CD14-positive monocyte (primary cell): ENCODE results near the gene IGF2. TPM values are rescaled to one million over a fixed set of nuclear protein-coding genes. Genes with fewer than 3 reads are reported as not detected.

Experiments used
- DNase-seq, 3 donors: peaks; one replicate each; pipeline ENCODE4 v3.0.0-alpha.2; 2011 to 2022
- H2AFZ ChIP-seq: 2 replicates; pipeline ENCODE4 v1.6.0; 2012; ENCODE audit warnings: mild to moderate bottlenecking, low read depth, low read length, inconsistent platforms; ENCODE audit not compliant: insufficient read depth, poor library complexity, severe bottlenecking
- H3K27ac ChIP-seq, 2 donors: 1 replicate in 1 of 2; 2 replicates in 1 of 2; pipeline ENCODE4 v1.5.1; 2012 to 2013; ENCODE audit warnings: low read length in 2 of 2, control low read depth in 1 of 2, inconsistent platforms in 1 of 2, low read depth in 1 of 2, mild to moderate bottlenecking in 1 of 2
- H3K27me3 ChIP-seq, 2 donors: one replicate each; pipeline versions ENCODE4 v1.6.0 to v1.6.1; 2011 to 2013; ENCODE audit warnings: low read length in 2 of 2; ENCODE audit not compliant: control insufficient read depth in 2 of 2, insufficient read depth in 2 of 2
- H3K36me3 ChIP-seq, 2 donors: replicated peaks in 1 of 2; 1 replicate in 1 of 2; 2 replicates in 1 of 2; pipeline versions ENCODE4 v1.5.1 to v1.6.1; 2012 to 2013; ENCODE audit warnings: low read length in 2 of 2, control low read depth in 1 of 2, inconsistent platforms in 1 of 2, mild to moderate bottlenecking in 1 of 2; ENCODE audit not compliant: insufficient read depth in 2 of 2, control insufficient read depth in 1 of 2
- H3K4me1 ChIP-seq, 2 donors: 1 replicate in 1 of 2; 2 replicates in 1 of 2; pipeline versions ENCODE4 v1.5.1 to v1.6.1; 2012 to 2013; ENCODE audit warnings: low read length in 2 of 2, control low read depth in 1 of 2, inconsistent platforms in 1 of 2, mild to moderate bottlenecking in 1 of 2, moderate library complexity in 1 of 2; ENCODE audit not compliant: insufficient read depth in 2 of 2, control insufficient read depth in 1 of 2
- H3K4me2 ChIP-seq: replicated peaks from 2 replicates; pipeline ENCODE3; 2012; ENCODE audit warnings: low read length, moderate library complexity, mild to moderate bottlenecking; ENCODE audit not compliant: poor library complexity, severe bottlenecking; ENCODE audit errors: extremely low read depth
- H3K4me3 ChIP-seq, 3 experiments: fragments of 200-600 bp in 1 of 3; sonication (generic) in 1 of 3; replicated peaks in 1 of 3; 1 replicate in 2 of 3; 2 replicates in 1 of 3; pipeline ENCODE4 v1.5.1; 2011 to 2013; ENCODE audit warnings: low read length in 3 of 3, mild to moderate bottlenecking in 3 of 3, control low read depth in 2 of 3, low read depth in 2 of 3, inconsistent platforms in 1 of 3, moderate library complexity in 1 of 3
- H3K79me2 ChIP-seq: 2 replicates; pipeline ENCODE4 v1.6.0; 2012; ENCODE audit warnings: mild to moderate bottlenecking, control low read depth, inconsistent platforms, low read length, moderate library complexity; ENCODE audit not compliant: insufficient read depth
- H3K9ac ChIP-seq: 2 replicates; pipeline ENCODE4 v1.6.0; 2017; ENCODE audit warnings: low read length, mild to moderate bottlenecking; ENCODE audit not compliant: insufficient read depth, poor library complexity, severe bottlenecking
- H3K9me3 ChIP-seq, 2 donors: replicated peaks in 1 of 2; 1 replicate in 1 of 2; 2 replicates in 1 of 2; pipeline versions ENCODE4 v1.5.1 to v1.6.1; 2012 to 2013; ENCODE audit warnings: low read length in 2 of 2, control low read depth in 1 of 2; ENCODE audit not compliant: control insufficient read depth in 1 of 2, insufficient read depth in 1 of 2
- H4K20me1 ChIP-seq: 2 replicates; pipeline ENCODE4 v1.6.0; 2012; ENCODE audit warnings: mild to moderate bottlenecking, low read length, control low read depth, moderate library complexity; ENCODE audit not compliant: insufficient read depth
- H3K27ac Mint-ChIP-seq, 7 donors: one replicate each; pipeline ENCODE4 v1.8.0; 2020; ENCODE audit warnings: mild to moderate bottlenecking in 7 of 7, mixed read lengths in 7 of 7, moderate library complexity in 6 of 7, inconsistent platforms in 2 of 7
- H3K27me3 Mint-ChIP-seq, 3 donors: one replicate each; pipeline ENCODE4 v1.8.0; 2021 to 2022; ENCODE audit warnings: low read depth in 3 of 3, mild to moderate bottlenecking in 3 of 3, mixed read lengths in 3 of 3, moderate library complexity in 3 of 3, inconsistent platforms in 1 of 3
- H3K36me3 Mint-ChIP-seq, 2 donors: one replicate each; pipeline ENCODE4 v1.8.0; 2020; ENCODE audit warnings: mixed read lengths in 2 of 2, inconsistent platforms in 1 of 2, mild to moderate bottlenecking in 1 of 2
- H3K4me1 Mint-ChIP-seq: one replicate; pipeline ENCODE4 v1.8.0; 2020; ENCODE audit warnings: mild to moderate bottlenecking, mixed read lengths
- H3K4me3 Mint-ChIP-seq, 2 donors: one replicate each; pipeline ENCODE4 v1.8.0; 2020; ENCODE audit warnings: mild to moderate bottlenecking in 2 of 2, mixed read lengths in 2 of 2, moderate library complexity in 1 of 2
- H3K9me3 Mint-ChIP-seq, 7 donors: one replicate each; pipeline ENCODE4 v1.8.0; 2020 to 2022; ENCODE audit warnings: mixed read lengths in 7 of 7, mild to moderate bottlenecking in 6 of 7, moderate library complexity in 6 of 7, inconsistent platforms in 2 of 7
- CTCF ChIP-seq: fragments of 200-600 bp; IDR thresholded peaks from one replicate; pipeline ENCODE4 v1.8.0; 2022; ENCODE audit warnings: antibody characterized with exemption, mild to moderate bottlenecking
- WGBS: methylation state at CpG from one replicate; pipeline ENCODE4 v1.1.5; 2013; ENCODE audit warnings: missing lambda C conversion rate; ENCODE audit not compliant: insufficient coverage; 5-methylcytosine and 5-hydroxymethylcytosine counted together
- intact Hi-C, 2 donors: fragments of 100-400 bp; cut with micrococcal nuclease; formaldehyde crosslinking; loops; one replicate each; pipeline versions ENCODE4 v1.15.0 to v1.15.1; 2023
- polyA plus RNA-seq, 3 donors: library from polyadenylated mRNA; depleted of rRNA in 1 of 3; unstranded in 2 of 3; stranded (reverse) in 1 of 3; fragments of 300-500 nt in 2 of 3; fragments of >200 nt in 1 of 3; fragmentation: Illumina TruSeq in 2 of 3; gene quantifications; 1 replicate in 2 of 3; 2 replicates in 1 of 3; pipeline ENCODE4 v1.2.3, GENCODE V29; 2012 to 2021

IGF2 gene
- polyA plus RNA-seq, 3 donors, result not detected

GRCh38 chr11:2116680-2117079 lies 22.5 kb downstream of the IGF2 start:
- Mint-ChIP-seq H3K4me1 (no peaks in the 10 kb centered on the region), H3K27ac (no peak overlapping the region), H3K36me3 (no peaks in the 10 kb centered on the region), H3K4me3 (no peak overlapping the region), H3K27me3 (peaks cover 11 to 31% (median 19%) of the 10 kb centered on the region in 3 donors), H3K9me3 (peaks cover 11 to 26% (median 18%) of the 10 kb centered on the region in 7 donors)
- peaks cover 7 to 15% of the 10 kb centered on the region in 2 donors for H3K9me3 ChIP-seq
- no peaks in the 10 kb centered on the region for H3K36me3 ChIP-seq
- H3K4me3 ChIP-seq, result no peak overlapping the region
- no peak overlapping the region for H3K27ac ChIP-seq
- no peak for DNase-seq
- no peaks in the 10 kb centered on the region for H3K79me2 ChIP-seq
- no peak for TF ChIP-seq CTCF
- H3K4me2 ChIP-seq, result no peak overlapping the region
- H3K9ac ChIP-seq, result no peak overlapping the region
- no peaks in the 10 kb centered on the region for H4K20me1 ChIP-seq
- intact Hi-C loops, result no loop called here
- H2AFZ ChIP-seq, result no peak overlapping the region
- peaks cover 0 to 2% of the 10 kb centered on the region in 2 donors for H3K27me3 ChIP-seq
- H3K4me1 ChIP-seq, result no peaks in the 10 kb centered on the region
- WGBS, result 86% methylated on average over 1 of the region's 1 CpG

- Histone ChIP-seq H3K27ac (no peak overlapping the region), H3K4me1 (no peaks in the 10 kb centered on the region), H3K27me3 (peaks cover 0 to 2% of the 10 kb centered on the region in 2 donors), H3K9ac (no peak overlapping the region), H4K20me1 (no peaks in the 10 kb centered on the region), H3K36me3 (no peaks in the 10 kb centered on the region), H2AFZ (no peak overlapping the region), H3K4me3 (no peak overlapping the region), H3K9me3 (peaks cover 7 to 15% of the 10 kb centered on the region in 2 donors), H3K79me2 (no peaks in the 10 kb centered on the region), H3K4me2 (no peak overlapping the region)
- 94% methylated on average over 8 of the region's 12 CpGs for WGBS
- no peaks in the 10 kb centered on the region for H3K36me3 Mint-ChIP-seq
- peaks cover 11 to 28% (median 18%) of the 10 kb centered on the region in 7 donors for H3K9me3 Mint-ChIP-seq
- intact Hi-C loops, result no loop called here
- no peak for DNase-seq
- no peak for TF ChIP-seq CTCF
- peaks cover 12 to 29% (median 16%) of the 10 kb centered on the region in 3 donors for H3K27me3 Mint-ChIP-seq
- H3K4me3 Mint-ChIP-seq, result no peak overlapping the region
- H3K4me1 Mint-ChIP-seq, result no peaks in the 10 kb centered on the region
- no peak overlapping the region for H3K27ac Mint-ChIP-seq
Observed at GRCh38 chr11:2115308-2115707, 23.9 kb downstream of the IGF2 start.
